Activated CD4-positive, alpha-beta T cell treated with anti-CD3 and anti-CD28 coated beads, Interleukin-2, amount 50 U/mL, for 48 hours (primary cell): Measurements from ENCODE around the gene FBN3.
"Not testable (repeated sequence)": the region's sequence is repeated elsewhere in the genome, so short reads cannot be mapped to it uniquely, and the experiment has no call there.

ENCODE experiments used
- DNase-seq, 2 experiments: peaks; one replicate each; pipeline ENCODE4 v3.0.0-alpha.2; 2020

The FBN3 gene

GRCh38 chr19:8050274-8051096 is 98.9 kb downstream of the FBN3 start:
- DNase-seq, result peak; percentile 95

- DNase-seq, result no peak
Observed at GRCh38 chr19:8046569-8047165, 102.7 kb downstream of the FBN3 start.

- DNase-seq, result no peak
Observed at GRCh38 chr19:8045872-8046568, 103.4 kb downstream of the FBN3 start.

- DNase-seq, result no peak
Observed at GRCh38 chr19:8044018-8044417, 105.4 kb downstream of the FBN3 start.

- no peak for DNase-seq
Observed at GRCh38 chr19:8042900-8043299, 106.5 kb downstream of the FBN3 start.

- DNase-seq, result no peak
Observed at GRCh38 chr19:8041531-8041931, 107.9 kb downstream of the FBN3 start.

- DNase-seq, result no peak
Observed at GRCh38 chr19:8039231-8039630, 110.2 kb downstream of the FBN3 start.

GRCh38 chr19:8038815-8039214 is 110.6 kb downstream of the FBN3 start:
- no peak for DNase-seq

- no peak for DNase-seq
Observed at GRCh38 chr19:8036434-8037099, 112.8 kb downstream of the FBN3 start.

- no peak for DNase-seq
Observed at GRCh38 chr19:8034178-8034525, 115.2 kb downstream of the FBN3 start.

GRCh38 chr19:8033287-8034177 is 115.9 kb downstream of the FBN3 start:
- not testable (repeated sequence) for DNase-seq

- DNase-seq, result no peak
Observed at GRCh38 chr19:8030960-8031359, 118.4 kb downstream of the FBN3 start.

GRCh38 chr19:8028951-8029491 is 120.4 kb downstream of the FBN3 start:
- DNase-seq, result no peak

- no peak for DNase-seq
Observed at GRCh38 chr19:8025316-8025715, 124.1 kb downstream of the FBN3 start.

GRCh38 chr19:8024256-8024655 is 125.1 kb downstream of the FBN3 start:
- not testable (repeated sequence) for DNase-seq

GRCh38 chr19:8023371-8023770 is 126.0 kb downstream of the FBN3 start:
- no peak for DNase-seq

- DNase-seq, result no peak
Observed at GRCh38 chr19:8022275-8022674, 127.1 kb downstream of the FBN3 start.

GRCh38 chr19:8021374-8021773 is 128.0 kb downstream of the FBN3 start:
- DNase-seq, result no peak

GRCh38 chr19:8020681-8021080 is 128.7 kb downstream of the FBN3 start:
- DNase-seq, result no peak

GRCh38 chr19:8017808-8018207 is 131.6 kb downstream of the FBN3 start:
- DNase-seq, result peak; percentile 34 to 53
